K562 (cell line): ENCODE data around the gene SRM. TPM values are rescaled to one million over a fixed set of nuclear protein-coding genes. Genes with fewer than 3 reads are reported as not detected.

Source experiments
- CREM ChIP-seq: IDR thresholded peaks from 2 replicates; pipeline ENCODE4 v1.6.1; 2014; ENCODE audit warnings: antibody characterized with exemption, low read depth
- HINFP ChIP-seq: fragments of 450-650 bp; conservative IDR thresholded peaks from 2 replicates; pipeline ENCODE4 v1.6.1; 2016; ENCODE audit warnings: missing genetic modification characterization, low read depth, mild to moderate bottlenecking, control low read depth, missing compliant biosample characterization
- KDM5B ChIP-seq: fragments of 200-600 bp; sonication (generic); IDR thresholded peaks from 2 replicates; pipeline ENCODE4 v1.6.1; 2012; ENCODE audit warnings: low read depth, mild to moderate bottlenecking, moderate library complexity, low read length, control low read depth, inconsistent platforms; ENCODE audit not compliant: insufficient replicate concordance
- MEF2A ChIP-seq: IDR thresholded peaks from 2 replicates; pipeline ENCODE4 v1.6.1; 2011; ENCODE audit warnings: low read depth, mild to moderate bottlenecking, low read length, moderate library complexity; ENCODE audit not compliant: control insufficient read depth
- NFRKB ChIP-seq: fragments of 450-650 bp; IDR thresholded peaks from 2 replicates; pipeline ENCODE4 v1.6.1; 2016; ENCODE audit warnings: low read depth
- PHTF2 ChIP-seq: fragments of 250-450 bp; sonication (Bioruptor Pico); IDR thresholded peaks from 2 replicates; pipeline ENCODE4 v1.5.0; 2021; ENCODE audit warnings: mild to moderate bottlenecking
- PKNOX1 ChIP-seq: fragments of 450-650 bp; IDR thresholded peaks from 2 replicates; pipeline ENCODE4 v1.6.1; 2016
- RBBP5 ChIP-seq: fragments of 200-600 bp; sonication (generic); IDR thresholded peaks from 2 replicates; pipeline ENCODE4 v1.6.1; 2012; ENCODE audit warnings: borderline replicate concordance, mild to moderate bottlenecking, low read length, control low read depth, inconsistent platforms; ENCODE audit not compliant: insufficient read depth, poor library complexity, severe bottlenecking
- REST ChIP-seq, 2 experiments: fragments of 450-650 bp; formaldehyde crosslinking in 1 of 2; IDR thresholded peaks; 2 replicates each; pipeline versions ENCODE4 v1.4.0 to v1.6.1; 2014 to 2020; ENCODE audit warnings: mild to moderate bottlenecking in 2 of 2, borderline replicate concordance in 1 of 2, low read depth in 1 of 2
- RFX1 ChIP-seq: fragments of 450-650 bp; IDR thresholded peaks from 2 replicates; pipeline ENCODE4 v1.6.1; 2016; ENCODE audit warnings: mild to moderate bottlenecking, moderate library complexity
- SMARCC2 ChIP-seq: fragments of 450-650 bp; IDR thresholded peaks from 2 replicates; pipeline ENCODE4 v1.6.1; 2017; ENCODE audit warnings: antibody characterized with exemption, moderate library complexity, mild to moderate bottlenecking, low read depth
- TFE3 ChIP-seq: fragments of 450-650 bp; formaldehyde crosslinking; IDR thresholded peaks from 2 replicates; pipeline ENCODE4 v1.4.0; 2020; ENCODE audit warnings: mild to moderate bottlenecking, mixed read lengths
- ZNF143 ChIP-seq: sonication (generic); formaldehyde crosslinking; IDR thresholded peaks from 2 replicates; pipeline ENCODE4 v1.9.0; 2022; ENCODE audit warnings: mild to moderate bottlenecking, missing genetic modification reagents
- ZNF277 ChIP-seq: fragments of 250-450 bp; sonication (Bioruptor Pico); IDR thresholded peaks from 2 replicates; pipeline ENCODE4 v1.8.0; 2022; ENCODE audit warnings: inconsistent platforms, mild to moderate bottlenecking, moderate library complexity, borderline replicate concordance
- polyA plus RNA-seq, 8 experiments: library from polyadenylated mRNA; depleted of rRNA in 4 of 8; stranded (reverse) in 5 of 8; unstranded in 3 of 8; fragments of >200 nt; fragmentation: Nextera tagmentation in 2 of 8; fragmentation: Illumina TruSeq in 1 of 8; extraction: Ambion mirVana in 2 of 8; extraction: Trizol in 1 of 8; gene quantifications; 2 replicates each; pipeline versions ENCODE4 v1.2.1 to v1.2.3, GENCODE V29; 2011 to 2014; ENCODE audit warnings: inconsistent platforms in 1 of 8, missing spikeins in 1 of 8
- total RNA-seq, 7 experiments: library from RNA; depleted of rRNA in 6 of 7; stranded (reverse); fragments of >200 nt in 6 of 7; fragmentation: Illumina TruSeq in 2 of 7; extraction: Trizol in 2 of 7; gene quantifications; 2 replicates each; pipeline versions ENCODE4 v1.2.1 to v1.2.3, GENCODE V29; 2011 to 2021; ENCODE audit warnings: low replicate concordance in 1 of 7

SRM gene
- total and polyA plus RNA-seq, 9 of the 15 experiments (the other 6 are each of a cell fraction or from before 2014, with no cell fraction given): 23.9 to 373 (median 82.5) TPM

- TF ChIP-seq SMARCC2 (no peak), ZNF143 (CRISPR knock-in tag) (no peak), TFE3 (CRISPR knock-in tag) (no peak), CREM (peak; percentile 45), ZNF277 (CRISPR knock-in tag) (no peak), REST (IDR thresholded peaks at IDR 0.05; ENCODE audit: borderline replicate concordance) (peak; percentile 87), REST (CRISPR knock-in tag; IDR thresholded peaks at IDR 0.05; ENCODE audit: low read depth) (no peak), KDM5B (no peak), NFRKB (no peak), RFX1 (no peak), MEF2A (no peak), HINFP (no peak), RBBP5 (no peak), PKNOX1 (no peak), PHTF2 (CRISPR knock-in tag) (no peak)
Observed at GRCh38 chr1:11037740-11038182, 22.1 kb downstream of the SRM start (continued).
